ENCODE results near the gene VCPKMT.

VCPKMT gene

GRCh38 chr14:50070840-50071548 is 45.4 kb downstream of the VCPKMT start:
- no peak for DNase-seq (ENCODE audit: low spot score)
- in situ Hi-C loops (cut with MboI; ENCODE audit: low sequenced_read_pairs, unreplicated experiment) = no loop called here
- no peak for TF ChIP-seq CTCF (IDR thresholded peaks at IDR 0.05; ENCODE audit: borderline replicate concordance, control extremely low read depth, extremely low read depth, insufficient read depth, missing control alignments)

GRCh38 chr14:50070230-50070629 is 46.1 kb downstream of the VCPKMT start:
- no peak for DNase-seq (ENCODE audit: low spot score)
- TF ChIP-seq CTCF (IDR thresholded peaks at IDR 0.05; ENCODE audit: borderline replicate concordance, control extremely low read depth, extremely low read depth, insufficient read depth, missing control alignments) = no peak
- in situ Hi-C loops (cut with MboI; ENCODE audit: low sequenced_read_pairs, unreplicated experiment) = no loop called here

- DNase-seq (ENCODE audit: low spot score) = no peak
- TF ChIP-seq CTCF (IDR thresholded peaks at IDR 0.05; ENCODE audit: borderline replicate concordance, control extremely low read depth, extremely low read depth, insufficient read depth, missing control alignments) = no peak
- in situ Hi-C loops (cut with MboI; ENCODE audit: low sequenced_read_pairs, unreplicated experiment) = no loop called here
These were observed 47.0 kb downstream of the VCPKMT start for GRCh38 chr14:50069325-50069724.

GRCh38 chr14:50068496-50068895 is 47.9 kb downstream of the VCPKMT start:
- no peak for TF ChIP-seq CTCF (IDR thresholded peaks at IDR 0.05; ENCODE audit: borderline replicate concordance, control extremely low read depth, extremely low read depth, insufficient read depth, missing control alignments)
- DNase-seq (ENCODE audit: low spot score) = no peak
- in situ Hi-C loops (cut with MboI; ENCODE audit: low sequenced_read_pairs, unreplicated experiment) = no loop called here

- DNase-seq (ENCODE audit: low spot score) = no peak
- no peak for TF ChIP-seq CTCF (IDR thresholded peaks at IDR 0.05; ENCODE audit: borderline replicate concordance, control extremely low read depth, extremely low read depth, insufficient read depth, missing control alignments)
- in situ Hi-C loops (cut with MboI; ENCODE audit: low sequenced_read_pairs, unreplicated experiment) = no loop called here
These were observed 48.5 kb downstream of the VCPKMT start for GRCh38 chr14:50067723-50068495.

- no peak for TF ChIP-seq CTCF (IDR thresholded peaks at IDR 0.05; ENCODE audit: borderline replicate concordance, control extremely low read depth, extremely low read depth, insufficient read depth, missing control alignments)
- no peak for DNase-seq (ENCODE audit: low spot score)
These were observed 50.8 kb downstream of the VCPKMT start for GRCh38 chr14:50065583-50065982.

More at GRCh38 chr14:50065583-50065982, 50.8 kb downstream of the VCPKMT start:
- in situ Hi-C loops (cut with MboI; ENCODE audit: low sequenced_read_pairs, unreplicated experiment) = no loop called here

Measured in GM13976 (cell line).